GM19395 (cell line): ENCODE measurements around the gene HIP1.
"Not testable (repeated sequence)": the region's sequence is repeated elsewhere in the genome, so short reads cannot be mapped to it uniquely, and the experiment has no call there.

Source experiments
- ATAC-seq: cut with Tn5 transposase; IDR thresholded peaks from one replicate; pipeline ENCODE4 v1.9.1; 2021; ENCODE audit warnings: mild to moderate bottlenecking, moderate library complexity; ENCODE audit not compliant: unreplicated experiment

HIP1 gene

GRCh38 chr7:75739796-75740672, 1.3 kb upstream of the HIP1 start:
- peak; percentile 40 for ATAC-seq

- ATAC-seq: peak; percentile 86
Measured at GRCh38 chr7:75738975-75739795, 444 bp upstream of the HIP1 start.

GRCh38 chr7:75737856-75738603, 711 bp downstream of the HIP1 start:
- ATAC-seq: no peak

GRCh38 chr7:75735581-75736350, 3.0 kb downstream of the HIP1 start:
- no peak for ATAC-seq

GRCh38 chr7:75734586-75735458, 3.9 kb downstream of the HIP1 start:
- no peak for ATAC-seq

GRCh38 chr7:75732764-75733630, 5.7 kb downstream of the HIP1 start:
- ATAC-seq: no peak

GRCh38 chr7:75732016-75732521, 6.7 kb downstream of the HIP1 start:
- no peak for ATAC-seq

GRCh38 chr7:75729851-75730274, 8.9 kb downstream of the HIP1 start:
- ATAC-seq: no peak

- no peak for ATAC-seq
Measured at GRCh38 chr7:75727881-75728593, 10.7 kb downstream of the HIP1 start.

GRCh38 chr7:75727351-75727750, 11.4 kb downstream of the HIP1 start:
- not testable (repeated sequence) for ATAC-seq

GRCh38 chr7:75725306-75725705, 13.4 kb downstream of the HIP1 start:
- no peak for ATAC-seq

- ATAC-seq: no peak
Measured at GRCh38 chr7:75723444-75723843, 15.3 kb downstream of the HIP1 start.

GRCh38 chr7:75722373-75722772, 16.4 kb downstream of the HIP1 start:
- no peak for ATAC-seq

GRCh38 chr7:75721922-75722321, 16.8 kb downstream of the HIP1 start:
- not testable (repeated sequence) for ATAC-seq

GRCh38 chr7:75721426-75721825, 17.3 kb downstream of the HIP1 start:
- ATAC-seq: no peak

- no peak for ATAC-seq
Measured at GRCh38 chr7:75719626-75720025, 19.1 kb downstream of the HIP1 start.

GRCh38 chr7:75718390-75719031, 20.2 kb downstream of the HIP1 start:
- ATAC-seq: no peak
